IPS-20b (cell line): ENCODE measurements around the gene PLCG2.

ENCODE experiments used
- H3K27ac ChIP-seq: one replicate; pipeline ENCODE4 v1.5.1; 2013; ENCODE audit warnings: low read length
- H3K27me3 ChIP-seq: 2 replicates; pipeline ENCODE4 v1.6.1; 2013; ENCODE audit warnings: mild to moderate bottlenecking, low read length, inconsistent platforms; ENCODE audit not compliant: insufficient read depth
- H3K36me3 ChIP-seq: 2 replicates; pipeline ENCODE4 v1.6.1; 2013; ENCODE audit warnings: low read depth, mild to moderate bottlenecking, inconsistent platforms, low read length, moderate library complexity; ENCODE audit not compliant: insufficient read depth
- H3K4me1 ChIP-seq: 2 replicates; pipeline ENCODE4 v1.6.1; 2013; ENCODE audit warnings: mild to moderate bottlenecking, control low read depth, inconsistent platforms, low read length, moderate library complexity; ENCODE audit not compliant: insufficient read depth
- H3K4me3 ChIP-seq: 2 replicates; pipeline ENCODE4 v1.5.1; 2013; ENCODE audit warnings: mild to moderate bottlenecking, low read length, inconsistent platforms
- H3K9ac ChIP-seq: 2 replicates; pipeline ENCODE4 v1.6.1; 2013; ENCODE audit warnings: low read depth, mild to moderate bottlenecking, inconsistent platforms, low read length, moderate library complexity
- H3K9me3 ChIP-seq: 2 replicates; pipeline ENCODE4 v1.6.1; 2013; ENCODE audit warnings: mild to moderate bottlenecking, low read depth, low read length, inconsistent platforms; ENCODE audit not compliant: insufficient read depth

Gene PLCG2

GRCh38 chr16:81837312-81837751, 58.2 kb downstream of the PLCG2 start:
- Histone ChIP-seq H3K9me3 (no peaks in the 10 kb centered on the region), H3K27me3 (no peaks in the 10 kb centered on the region), H3K4me1 (no peaks in the 10 kb centered on the region), H3K36me3 (no peaks in the 10 kb centered on the region), H3K4me3 (no peak overlapping the region), H3K27ac (no peak overlapping the region), H3K9ac (no peak overlapping the region)

DNA sequence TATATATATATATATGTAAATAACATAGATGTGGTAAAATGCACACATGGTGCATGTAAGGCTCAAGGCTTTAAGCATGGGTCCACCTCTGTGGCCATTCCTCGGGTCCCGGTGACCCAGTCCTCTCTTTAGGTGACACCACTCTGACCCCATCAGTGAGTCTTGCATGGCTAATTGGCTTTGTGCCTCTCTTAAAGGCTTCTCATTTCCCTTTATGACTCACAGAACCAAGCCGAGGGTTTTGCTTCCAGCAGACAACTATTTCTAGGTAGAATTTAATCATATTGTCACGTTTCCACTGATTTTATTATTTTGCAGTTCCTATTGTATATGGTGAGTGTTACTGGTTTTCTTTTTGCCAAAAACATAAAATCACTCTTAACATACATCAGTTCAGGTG, 59.7 kb downstream of the PLCG2 start:
- Histone ChIP-seq H3K36me3 (no peaks in the 10 kb centered on the region), H3K9ac (no peak overlapping the region), H3K4me1 (no peaks in the 10 kb centered on the region), H3K27me3 (no peaks in the 10 kb centered on the region), H3K9me3 (no peaks in the 10 kb centered on the region), H3K4me3 (no peak overlapping the region), H3K27ac (no peak overlapping the region)

DNA sequence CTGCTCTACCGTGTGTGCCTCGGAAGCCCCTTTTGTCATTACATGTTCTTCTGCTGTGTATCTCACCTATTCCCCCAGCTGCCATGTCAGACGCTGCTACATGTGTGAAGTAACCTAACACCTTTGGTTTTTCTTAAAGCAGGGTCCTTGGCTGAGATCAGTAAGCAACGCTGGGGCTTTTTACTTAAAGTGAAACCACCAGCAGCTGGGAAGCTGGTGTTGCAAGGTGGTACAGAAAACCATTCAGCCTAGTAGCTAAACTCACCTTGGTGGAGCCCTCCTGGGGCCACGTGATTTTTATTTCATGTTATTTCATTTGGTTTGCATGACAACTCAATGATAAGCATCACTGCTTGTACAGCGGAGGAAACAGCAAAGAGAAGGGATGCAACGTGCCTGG, 62.6 kb downstream of the PLCG2 start:
- Histone ChIP-seq H3K36me3 (no peaks in the 10 kb centered on the region), H3K4me3 (no peak overlapping the region), H3K4me1 (no peaks in the 10 kb centered on the region), H3K9ac (no peak overlapping the region), H3K27me3 (no peaks in the 10 kb centered on the region), H3K9me3 (no peaks in the 10 kb centered on the region), H3K27ac (no peak overlapping the region)

DNA sequence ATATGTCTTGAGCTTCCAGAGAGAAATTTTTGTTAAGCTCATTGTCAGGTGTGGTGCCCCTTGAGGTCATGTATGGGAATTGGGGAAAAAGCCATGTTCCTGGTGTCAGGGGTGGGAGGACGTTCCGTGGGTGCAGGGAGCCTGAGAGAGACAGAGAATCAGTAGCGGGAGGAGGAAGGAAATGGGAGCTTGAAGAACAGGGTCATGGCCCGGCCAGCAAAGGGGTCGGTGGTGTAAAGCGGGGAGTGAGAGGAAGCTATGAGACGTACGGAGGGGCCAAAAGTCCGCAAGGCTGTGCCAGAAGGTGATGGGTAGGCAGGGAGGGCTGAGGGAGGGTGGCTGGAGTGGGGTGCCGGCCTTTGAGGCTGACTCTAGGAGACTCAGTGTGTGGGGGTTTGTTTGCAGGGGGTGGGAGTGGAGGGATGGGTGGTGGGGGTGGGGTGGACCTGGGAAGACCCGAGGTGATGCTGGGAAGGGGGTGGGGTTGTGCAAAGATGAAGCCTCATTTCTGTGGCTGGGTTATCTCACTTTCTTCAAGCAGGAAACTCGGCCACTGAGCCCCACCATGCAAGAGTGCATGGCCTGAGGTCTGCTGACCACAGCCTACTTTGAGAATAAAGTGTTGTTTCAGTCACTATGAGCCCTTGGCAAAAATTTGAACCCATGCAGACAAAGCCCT, 63.6 kb downstream of the PLCG2 start:
- no peaks in the 10 kb centered on the region for H3K9me3 ChIP-seq
- H3K9ac ChIP-seq: no peak overlapping the region
- H3K36me3 ChIP-seq: no peaks in the 10 kb centered on the region
- no peak overlapping the region for H3K27ac ChIP-seq
- H3K4me1 ChIP-seq: no peaks in the 10 kb centered on the region
- H3K27me3 ChIP-seq: no peaks in the 10 kb centered on the region
- H3K4me3 ChIP-seq: no peak overlapping the region

GRCh38 chr16:81843243-81843582, 64.1 kb downstream of the PLCG2 start:
- Histone ChIP-seq H3K27ac (no peak overlapping the region), H3K4me3 (no peak overlapping the region), H3K4me1 (no peaks in the 10 kb centered on the region), H3K9ac (no peak overlapping the region), H3K27me3 (no peaks in the 10 kb centered on the region), H3K36me3 (no peaks in the 10 kb centered on the region), H3K9me3 (no peaks in the 10 kb centered on the region)

DNA sequence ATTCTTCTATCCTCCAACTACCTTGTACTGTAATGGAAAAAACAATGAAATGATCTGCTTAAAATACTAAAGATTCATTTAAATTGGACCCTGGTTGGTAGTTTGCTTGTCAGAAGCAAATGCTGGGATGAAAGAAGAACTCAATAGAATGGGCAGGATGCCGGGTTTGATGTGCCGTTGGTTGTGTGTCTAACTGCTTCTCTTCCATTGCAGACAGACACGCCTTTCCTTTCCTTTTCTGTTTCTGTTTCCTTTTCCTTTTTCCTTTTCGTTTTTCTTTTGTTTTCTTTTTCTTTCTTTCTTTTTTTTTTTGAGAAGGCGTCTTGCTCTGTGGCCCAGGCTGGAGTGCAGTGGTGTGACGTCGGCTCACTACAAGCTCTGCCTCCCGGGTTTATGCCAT, 64.6 kb downstream of the PLCG2 start:
- no peak overlapping the region for H3K9ac ChIP-seq
- H3K36me3 ChIP-seq: no peaks in the 10 kb centered on the region
- no peak overlapping the region for H3K4me3 ChIP-seq
- H3K27ac ChIP-seq: no peak overlapping the region
- H3K27me3 ChIP-seq: no peaks in the 10 kb centered on the region
- no peaks in the 10 kb centered on the region for H3K4me1 ChIP-seq
- H3K9me3 ChIP-seq: no peaks in the 10 kb centered on the region

GRCh38 chr16:81846105-81846504, 67.0 kb downstream of the PLCG2 start:
- no peak overlapping the region for H3K27ac ChIP-seq
- H3K9ac ChIP-seq: no peak overlapping the region
- H3K4me3 ChIP-seq: no peak overlapping the region
- no peaks in the 10 kb centered on the region for H3K9me3 ChIP-seq
- H3K36me3 ChIP-seq: no peaks in the 10 kb centered on the region
- H3K27me3 ChIP-seq: no peaks in the 10 kb centered on the region
- H3K4me1 ChIP-seq: no peaks in the 10 kb centered on the region

- Histone ChIP-seq H3K9me3 (no peaks in the 10 kb centered on the region), H3K27ac (no peak overlapping the region), H3K4me3 (no peak overlapping the region), H3K4me1 (no peaks in the 10 kb centered on the region), H3K36me3 (no peaks in the 10 kb centered on the region), H3K9ac (no peak overlapping the region), H3K27me3 (no peaks in the 10 kb centered on the region)
Measured at GRCh38 chr16:81848306-81848853, 69.3 kb downstream of the PLCG2 start.

GRCh38 chr16:81850197-81850944, 71.3 kb downstream of the PLCG2 start:
- no peak overlapping the region for H3K27ac ChIP-seq

DNA sequence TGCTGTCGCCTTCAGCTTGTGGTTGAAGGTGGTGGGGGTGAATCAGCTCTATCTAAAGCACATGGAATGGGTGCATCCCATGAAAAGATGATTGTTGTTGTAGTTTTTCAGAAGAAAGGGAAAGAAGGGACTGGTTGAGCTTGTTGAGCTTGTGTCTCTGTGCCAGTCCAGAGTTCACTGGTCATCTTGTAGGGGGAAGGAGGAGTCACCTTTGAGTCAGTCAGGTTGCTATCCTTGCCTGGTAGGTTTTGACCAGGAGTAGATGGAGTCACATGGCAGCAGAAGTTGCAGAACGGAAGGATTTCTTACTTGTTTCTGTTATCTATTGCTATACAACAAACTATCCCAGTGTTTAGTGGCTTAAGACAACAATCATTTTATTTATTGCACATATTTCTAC, 73.3 kb downstream of the PLCG2 start:
- H3K4me3 ChIP-seq: no peak overlapping the region
- H3K27ac ChIP-seq: no peak overlapping the region
- H3K9ac ChIP-seq: no peak overlapping the region
- no peaks in the 10 kb centered on the region for H3K4me1 ChIP-seq
- no peaks in the 10 kb centered on the region for H3K27me3 ChIP-seq
- H3K36me3 ChIP-seq: no peaks in the 10 kb centered on the region
- H3K9me3 ChIP-seq: no peaks in the 10 kb centered on the region

More at GRCh38 chr16:81850197-81850944, 71.3 kb downstream of the PLCG2 start:
- Histone ChIP-seq H3K36me3 (no peaks in the 10 kb centered on the region), H3K4me3 (no peak overlapping the region), H3K27me3 (no peaks in the 10 kb centered on the region), H3K9ac (no peak overlapping the region), H3K9me3 (no peaks in the 10 kb centered on the region), H3K4me1 (no peaks in the 10 kb centered on the region)

- no peaks in the 10 kb centered on the region for H3K27me3 ChIP-seq
- no peaks in the 10 kb centered on the region for H3K36me3 ChIP-seq
- no peak overlapping the region for H3K27ac ChIP-seq
- H3K9me3 ChIP-seq: no peaks in the 10 kb centered on the region
- no peaks in the 10 kb centered on the region for H3K4me1 ChIP-seq
- H3K9ac ChIP-seq: no peak overlapping the region
- H3K4me3 ChIP-seq: no peak overlapping the region
Measured at GRCh38 chr16:81855552-81856153, 76.6 kb downstream of the PLCG2 start.
